K562 (cell line): ENCODE data around the gene EEFSEC. TPM values are rescaled to one million over a fixed set of nuclear protein-coding genes. Genes with fewer than 3 reads are reported as not detected.

Experiments used
- CCNT2 ChIP-seq: IDR thresholded peaks from 2 replicates; pipeline ENCODE4 v1.6.1; 2011; ENCODE audit warnings: borderline replicate concordance, low read depth, mild to moderate bottlenecking, moderate library complexity, mixed read lengths, low read length; ENCODE audit not compliant: insufficient read length; ENCODE audit errors: extremely low read depth
- CHD2 ChIP-seq: IDR thresholded peaks from 2 replicates; pipeline ENCODE4 v1.6.1; 2011; ENCODE audit warnings: low read depth, low read length
- CREB3 ChIP-seq: fragments of 450-650 bp; conservative IDR thresholded peaks from 2 replicates; pipeline ENCODE4 v1.6.1; 2016; ENCODE audit warnings: missing genetic modification characterization, low read depth, mild to moderate bottlenecking, missing compliant biosample characterization, moderate library complexity
- CXXC5 ChIP-seq: fragments of 250-450 bp; sonication (Bioruptor Pico); IDR thresholded peaks from 2 replicates; pipeline ENCODE4 v1.8.0; 2022; ENCODE audit warnings: inconsistent platforms, mild to moderate bottlenecking, moderate library complexity
- E2F6 ChIP-seq, 2 experiments: IDR thresholded peaks; 2 replicates each; pipeline ENCODE4 v1.6.1; 2011; ENCODE audit warnings: borderline replicate concordance in 1 of 2, control low read depth in 1 of 2, low read depth in 1 of 2, low read length in 1 of 2, mild to moderate bottlenecking in 1 of 2, mixed read lengths in 1 of 2, moderate library complexity in 1 of 2; ENCODE audit not compliant: insufficient read depth in 1 of 2, insufficient read length in 1 of 2, poor library complexity in 1 of 2, severe bottlenecking in 1 of 2; ENCODE audit errors: extremely low read depth in 1 of 2
- ETV6 ChIP-seq, 3 experiments: fragments of 150-350 bp in 1 of 3; sonication (generic) in 1 of 3; formaldehyde crosslinking in 1 of 3; IDR thresholded peaks; 2 replicates each; pipeline versions ENCODE4 v1.6.1 to v1.8.0; 2014 to 2022; ENCODE audit warnings: borderline replicate concordance in 2 of 3, low read depth in 2 of 3, antibody characterized with exemption in 1 of 3, low read length in 1 of 3, mild to moderate bottlenecking in 1 of 3, missing genetic modification reagents in 1 of 3
- GTF2E2 ChIP-seq: fragments of 200-800 bp; sonication (Bioruptor generic); IDR thresholded peaks from 2 replicates; pipeline ENCODE4 v1.6.1; 2016; ENCODE audit warnings: missing genetic modification characterization, missing compliant biosample characterization
- HDAC2 ChIP-seq: fragments of 450-650 bp; IDR thresholded peaks from 2 replicates; pipeline ENCODE4 v1.6.1; 2016; ENCODE audit warnings: mild to moderate bottlenecking
- HINFP ChIP-seq: fragments of 450-650 bp; conservative IDR thresholded peaks from 2 replicates; pipeline ENCODE4 v1.6.1; 2016; ENCODE audit warnings: missing genetic modification characterization, low read depth, mild to moderate bottlenecking, control low read depth, missing compliant biosample characterization
- IRF9 ChIP-seq: fragments of 450-650 bp; IDR thresholded peaks from 2 replicates; pipeline ENCODE4 v1.6.1; 2016; ENCODE audit warnings: missing biosample characterization, missing genetic modification characterization
- JUN ChIP-seq, 2 experiments: sonication (generic) in 1 of 2; formaldehyde crosslinking in 1 of 2; IDR thresholded peaks; 2 replicates each; pipeline versions ENCODE4 v1.6.1 to v1.8.0; 2012 to 2022; ENCODE audit warnings: borderline replicate concordance in 2 of 2, mild to moderate bottlenecking in 2 of 2, improper control_type of control experiment in 1 of 2, low read depth in 1 of 2, low read length in 1 of 2, missing genetic modification reagents in 1 of 2
- KDM2B ChIP-seq: fragments of 250-450 bp; sonication (Bioruptor Pico); IDR thresholded peaks from 2 replicates; pipeline ENCODE4 v1.8.0; 2021; ENCODE audit warnings: mild to moderate bottlenecking, moderate library complexity
- NEUROD1 ChIP-seq: fragments of 150-350 bp; IDR thresholded peaks from 2 replicates; pipeline ENCODE4 v1.6.1; 2014; ENCODE audit warnings: borderline replicate concordance, low read length, low read depth; ENCODE audit not compliant: partially characterized antibody
- POLR2A ChIP-seq: fragments of 450-650 bp; conservative IDR thresholded peaks from 2 replicates; pipeline ENCODE4 v1.6.1; 2016
- POLR2G ChIP-seq: fragments of 200-400 bp; formaldehyde crosslinking; IDR thresholded peaks from 2 replicates; pipeline ENCODE4 v1.6.1; 2017; ENCODE audit warnings: low read depth, mild to moderate bottlenecking, antibody characterized with exemption, low read length, moderate library complexity
- SRF ChIP-seq, 2 experiments: fragments of 250-450, 450-650 bp in 1 of 2; sonication (Bioruptor Pico) in 1 of 2; sonication (generic) in 1 of 2; formaldehyde crosslinking; IDR thresholded peaks; 2 replicates each; pipeline versions ENCODE4 v1.5.0 to v1.5.1; 2020 to 2022; ENCODE audit warnings: mild to moderate bottlenecking in 1 of 2, missing genetic modification reagents in 1 of 2
- TBP ChIP-seq: optimal IDR thresholded peaks from 2 replicates; pipeline ENCODE3; 2011; ENCODE audit warnings: low read depth, low read length, improper control_type of control experiment
- ZNF444 ChIP-seq: fragments of 250-450 bp; sonication (Bioruptor Pico); IDR thresholded peaks from 2 replicates; pipeline ENCODE4 v1.4.0; 2020; ENCODE audit warnings: mild to moderate bottlenecking, moderate library complexity
- ZSCAN32 ChIP-seq: fragments of 450-650 bp; formaldehyde crosslinking; IDR thresholded peaks from 2 replicates; pipeline ENCODE4 v1.4.0; 2020; ENCODE audit warnings: mild to moderate bottlenecking, moderate library complexity
- polyA plus RNA-seq, 8 experiments: library from polyadenylated mRNA; depleted of rRNA in 4 of 8; stranded (reverse) in 5 of 8; unstranded in 3 of 8; fragments of >200 nt; fragmentation: Nextera tagmentation in 2 of 8; fragmentation: Illumina TruSeq in 1 of 8; extraction: Ambion mirVana in 2 of 8; extraction: Trizol in 1 of 8; gene quantifications; 2 replicates each; pipeline versions ENCODE4 v1.2.1 to v1.2.3, GENCODE V29; 2011 to 2014; ENCODE audit warnings: inconsistent platforms in 1 of 8, missing spikeins in 1 of 8
- total RNA-seq, 7 experiments: library from RNA; depleted of rRNA in 6 of 7; stranded (reverse); fragments of >200 nt in 6 of 7; fragmentation: Illumina TruSeq in 2 of 7; extraction: Trizol in 2 of 7; gene quantifications; 2 replicates each; pipeline versions ENCODE4 v1.2.1 to v1.2.3, GENCODE V29; 2011 to 2021; ENCODE audit warnings: low replicate concordance in 1 of 7

Gene EEFSEC
- total and polyA plus RNA-seq, 9 of the 15 experiments (the other 6 are each of a cell fraction or from before 2014, with no cell fraction given): 0.35 to 11.8 (median 7.7) TPM

GRCh38 chr3:128415200-128415772, 262.0 kb downstream of the EEFSEC start (continued):
- TF ChIP-seq E2F6 (IDR thresholded peaks at IDR 0.05; ENCODE audit: borderline replicate concordance in 1 of 2, extremely low read depth in 1 of 2, insufficient read depth in 1 of 2, insufficient read length in 1 of 2, low read depth in 1 of 2, low read length in 1 of 2, poor library complexity in 1 of 2, severe bottlenecking in 1 of 2) (peak; percentile 8 to 16), NEUROD1 (peak; percentile 56), CREB3 (tag) (peak; percentile 36; the same call in 1 of the 2 replicates), ETV6 (IDR thresholded peaks at IDR 0.05; ENCODE audit: borderline replicate concordance in 1 of 2, low read depth in 2 of 2, low read length in 1 of 2) (peak; percentile 71 to 79; a peak in 3 of 4 replicates), ETV6 (CRISPR knock-in tag; IDR thresholded peaks at IDR 0.05; ENCODE audit: borderline replicate concordance) (no peak), TBP (peak; percentile 44), CHD2 (no peak), POLR2G (peak; percentile 82), IRF9 (tag) (peak; percentile 62), SRF (CRISPR knock-in tag; IDR thresholded peaks at IDR 0.05) (no peak), ZSCAN32 (CRISPR knock-in tag) (no peak), JUN (IDR thresholded peaks at IDR 0.05; ENCODE audit: borderline replicate concordance, low read depth, low read length) (peak; percentile 46; the same call in 1 of the 2 replicates), JUN (CRISPR knock-in tag; IDR thresholded peaks at IDR 0.05; ENCODE audit: borderline replicate concordance) (no peak), CCNT2 (peak; percentile 51), HDAC2 (no peak), HINFP (no peak), KDM2B (CRISPR knock-in tag) (no peak), GTF2E2 (tag) (peak; percentile 41; the same call in 1 of the 2 replicates), POLR2A (peak; percentile 72), CXXC5 (CRISPR knock-in tag) (peak; percentile 50), ZNF444 (no peak)
